Breast epithelium (tissue), 4 donors: ENCODE measurements around the gene ACOT12. TPM values are rescaled to one million over a fixed set of nuclear protein-coding genes. Genes with fewer than 3 reads are reported as not detected.
"Not testable (repeated sequence)": the region's sequence is repeated elsewhere in the genome, so short reads cannot be mapped to it uniquely, and the experiment has no call there.

Source experiments
- DNase-seq, 2 donors: peaks; one replicate each; pipeline ENCODE4 v3.0.0-alpha.2; 2019; ENCODE audit warnings: low spot score in 2 of 2
- H3K27ac ChIP-seq, 2 donors: fragments of 200-600 bp; sonication (generic) in 1 of 2; one replicate each; pipeline ENCODE4 v1.5.1; 2016 to 2019; ENCODE audit warnings: mild to moderate bottlenecking in 1 of 2
- H3K27me3 ChIP-seq, 2 donors: fragments of 200-600 bp; sonication (generic) in 1 of 2; one replicate each; pipeline versions ENCODE4 v1.5.1 to v1.6.0; 2017 to 2019; ENCODE audit warnings: control low read depth in 1 of 2, mild to moderate bottlenecking in 1 of 2
- H3K36me3 ChIP-seq: fragments of 200-600 bp; one replicate; pipeline ENCODE4 v1.5.1; 2019
- H3K4me1 ChIP-seq, 2 donors: fragments of 200-600 bp; sonication (generic); one replicate each; pipeline ENCODE4 v1.5.1; 2016 to 2019; ENCODE audit warnings: control low read depth in 1 of 2
- H3K4me3 ChIP-seq, 3 donors: fragments of 200-600 bp; sonication (generic); 1 replicate in 2 of 3; 2 replicates in 1 of 3; pipeline ENCODE4 v1.5.1; 2016 to 2019; ENCODE audit warnings: mild to moderate bottlenecking in 3 of 3, moderate library complexity in 2 of 3
- H3K9me3 ChIP-seq, 2 donors: fragments of 200-600 bp; sonication (generic) in 1 of 2; one replicate each; pipeline ENCODE4 v1.5.1; 2016 to 2019; ENCODE audit warnings: control low read depth in 1 of 2
- POLR2A ChIP-seq: fragments of 450-650 bp; IDR thresholded peaks from one replicate; pipeline ENCODE4 v1.6.1; 2016; ENCODE audit warnings: antibody characterized with exemption, mild to moderate bottlenecking, moderate library complexity
- POLR2AphosphoS5 ChIP-seq, 3 donors: sonication (generic); formaldehyde crosslinking; IDR thresholded peaks; one replicate each; pipeline ENCODE4 v1.6.1; 2017; ENCODE audit warnings: antibody characterized with exemption in 3 of 3
- intact Hi-C: fragments of 100-400 bp; cut with DNase I; formaldehyde crosslinking; loops from one replicate; pipeline ENCODE4 v1.15.1; 2023; ENCODE audit warnings: low total_unique reads
- total RNA-seq, 3 donors: library from RNA; depleted of rRNA; stranded (reverse); fragments of >200 nt; gene quantifications; one replicate each; pipeline ENCODE4 v1.1.0, GENCODE V29; 2016
- TF ChIP-seq, protein P1 (sequence below), 3 donors: fragments of 450-650 bp; IDR thresholded peaks; one replicate each; pipeline ENCODE4 v1.5.1; 2016 to 2017; ENCODE audit warnings: antibody characterized with exemption in 3 of 3, mild to moderate bottlenecking in 3 of 3, moderate library complexity in 3 of 3

ACOT12 gene
- total RNA-seq, 3 donors from 2014 or later = not detected

DNA sequence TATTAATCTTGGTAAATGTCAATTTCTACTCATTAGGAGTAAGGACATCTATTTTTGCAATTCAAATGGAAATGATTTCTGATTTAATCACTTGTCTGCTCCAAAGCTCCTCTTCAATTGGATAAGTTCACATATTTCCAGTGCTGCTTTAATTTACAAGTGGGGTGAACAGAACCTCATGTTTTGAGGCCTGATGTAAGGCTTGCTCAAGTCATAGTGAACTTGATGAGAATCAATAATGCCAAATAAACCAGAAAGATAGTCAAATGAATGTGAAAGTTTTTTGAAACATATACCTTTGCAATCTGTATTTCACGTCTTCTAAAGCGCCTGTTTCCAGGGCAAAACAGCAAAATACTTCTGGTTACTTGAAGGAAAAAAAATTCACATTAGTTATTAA lies 15.4 kb upstream of the ACOT12 start:
- Histone ChIP-seq H3K27ac (no peak overlapping the region), H3K4me1 (no peaks in the 10 kb centered on the region), H3K9me3 (no peaks in the 10 kb centered on the region), H3K4me3 (no peak overlapping the region), H3K36me3 (no peaks in the 10 kb centered on the region), H3K27me3 (no peaks in the 10 kb centered on the region)
- no peak for DNase-seq
- TF ChIP-seq, protein P1, sequence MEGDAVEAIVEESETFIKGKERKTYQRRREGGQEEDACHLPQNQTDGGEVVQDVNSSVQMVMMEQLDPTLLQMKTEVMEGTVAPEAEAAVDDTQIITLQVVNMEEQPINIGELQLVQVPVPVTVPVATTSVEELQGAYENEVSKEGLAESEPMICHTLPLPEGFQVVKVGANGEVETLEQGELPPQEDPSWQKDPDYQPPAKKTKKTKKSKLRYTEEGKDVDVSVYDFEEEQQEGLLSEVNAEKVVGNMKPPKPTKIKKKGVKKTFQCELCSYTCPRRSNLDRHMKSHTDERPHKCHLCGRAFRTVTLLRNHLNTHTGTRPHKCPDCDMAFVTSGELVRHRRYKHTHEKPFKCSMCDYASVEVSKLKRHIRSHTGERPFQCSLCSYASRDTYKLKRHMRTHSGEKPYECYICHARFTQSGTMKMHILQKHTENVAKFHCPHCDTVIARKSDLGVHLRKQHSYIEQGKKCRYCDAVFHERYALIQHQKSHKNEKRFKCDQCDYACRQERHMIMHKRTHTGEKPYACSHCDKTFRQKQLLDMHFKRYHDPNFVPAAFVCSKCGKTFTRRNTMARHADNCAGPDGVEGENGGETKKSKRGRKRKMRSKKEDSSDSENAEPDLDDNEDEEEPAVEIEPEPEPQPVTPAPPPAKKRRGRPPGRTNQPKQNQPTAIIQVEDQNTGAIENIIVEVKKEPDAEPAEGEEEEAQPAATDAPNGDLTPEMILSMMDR (IDR thresholded peaks at IDR 0.05) = no peak
- TF ChIP-seq POLR2AphosphoS5 (IDR thresholded peaks at IDR 0.05) = no peak
- no peak for TF ChIP-seq POLR2A
- intact Hi-C loops = no loop called here

DNA sequence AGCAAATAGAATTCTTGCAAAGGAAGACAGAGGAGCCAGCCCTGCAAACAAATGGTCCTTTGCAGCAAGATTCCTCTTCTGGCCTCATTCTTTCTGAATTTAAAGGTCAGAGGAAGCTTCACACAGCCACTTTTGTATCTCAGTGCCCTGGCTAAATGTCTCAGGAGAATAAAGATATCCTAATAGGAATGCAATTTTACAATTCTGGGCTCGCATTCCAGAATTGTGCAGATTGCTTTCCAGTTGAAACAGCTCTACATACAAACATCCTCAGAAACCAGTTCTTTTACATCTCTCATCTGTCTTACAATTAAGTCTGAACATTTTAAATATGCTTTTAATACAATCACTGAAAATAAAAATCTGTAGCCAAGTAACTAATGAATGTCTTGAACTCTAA lies 14.6 kb upstream of the ACOT12 start:
- Histone ChIP-seq H3K4me1 (no peaks in the 10 kb centered on the region), H3K27ac (no peak overlapping the region), H3K36me3 (no peaks in the 10 kb centered on the region), H3K9me3 (no peaks in the 10 kb centered on the region), H3K4me3 (no peak overlapping the region), H3K27me3 (no peaks in the 10 kb centered on the region)
- no peak for DNase-seq
- intact Hi-C loops = no loop called here
- TF ChIP-seq, protein P1 (IDR thresholded peaks at IDR 0.05) = no peak
- no peak for TF ChIP-seq POLR2AphosphoS5 (IDR thresholded peaks at IDR 0.05)
- TF ChIP-seq POLR2A = no peak

DNA sequence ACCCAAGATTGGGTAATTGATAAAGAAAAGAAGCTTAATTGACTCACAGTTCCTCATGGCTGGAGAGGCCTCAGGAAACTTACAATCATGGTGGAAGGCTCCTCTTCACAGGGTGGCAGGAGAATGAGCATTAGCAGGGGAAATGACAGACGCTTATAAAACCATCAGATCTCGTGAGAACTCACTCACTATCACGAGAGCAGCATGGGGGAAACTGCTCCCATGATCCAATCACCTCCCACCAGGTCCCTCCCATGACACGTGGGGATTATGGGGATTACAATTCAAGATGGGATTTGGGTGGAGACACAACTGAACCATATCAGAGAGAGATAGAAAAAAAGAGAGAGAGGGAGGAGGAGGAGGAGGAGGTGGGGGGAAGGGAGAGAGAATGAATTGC lies 13.9 kb upstream of the ACOT12 start:
- H3K4me1 ChIP-seq, H3K4me3 ChIP-seq, intact Hi-C loops, H3K27me3 ChIP-seq, H3K36me3 ChIP-seq, H3K27ac ChIP-seq, H3K9me3 ChIP-seq, DNase-seq: not testable (repeated sequence)

DNA sequence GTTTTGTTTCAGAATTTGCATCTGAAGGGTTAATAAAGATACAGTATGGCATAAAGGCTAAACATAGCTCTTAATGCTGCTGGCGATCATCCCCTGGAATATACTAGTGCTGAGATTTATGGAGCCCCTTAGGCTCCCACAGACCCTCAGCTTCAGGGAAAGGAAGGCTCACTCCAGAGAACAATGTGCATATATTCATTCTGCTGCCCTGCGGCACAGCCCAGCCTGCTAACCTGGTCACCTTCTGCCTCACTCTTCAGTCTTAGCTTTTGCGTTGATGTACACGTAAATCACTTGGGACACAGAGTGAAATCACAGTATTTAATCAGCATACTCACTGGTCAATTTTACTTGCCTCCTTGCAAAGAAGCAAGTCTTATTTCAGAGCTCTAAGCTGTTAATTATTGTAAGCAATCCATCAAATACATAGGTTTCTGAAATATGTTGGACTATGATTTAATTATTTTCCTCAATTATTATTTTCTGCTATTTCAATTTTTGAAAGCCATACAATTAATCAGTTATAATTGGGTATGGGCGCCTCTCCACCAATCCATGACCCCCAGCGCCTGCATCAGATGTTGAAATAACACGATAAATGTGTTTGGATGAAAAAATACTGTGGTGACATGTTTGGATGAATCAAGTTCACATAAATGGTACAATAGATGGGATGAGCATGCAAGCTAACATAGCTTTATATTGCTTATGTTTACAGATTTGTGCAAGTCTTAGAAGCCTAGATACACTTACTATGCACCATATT lies 11.4 kb upstream of the ACOT12 start:
- Histone ChIP-seq H3K27me3 (no peaks in the 10 kb centered on the region), H3K4me3 (no peak overlapping the region), H3K4me1 (no peaks in the 10 kb centered on the region), H3K36me3 (no peaks in the 10 kb centered on the region), H3K9me3 (no peaks in the 10 kb centered on the region), H3K27ac (no peak overlapping the region)
- no peak for DNase-seq
- no peak for TF ChIP-seq POLR2AphosphoS5 (IDR thresholded peaks at IDR 0.05)
- no peak for TF ChIP-seq POLR2A
- TF ChIP-seq, protein P1 (IDR thresholded peaks at IDR 0.05) = no peak
- intact Hi-C loops = no loop called here

DNA sequence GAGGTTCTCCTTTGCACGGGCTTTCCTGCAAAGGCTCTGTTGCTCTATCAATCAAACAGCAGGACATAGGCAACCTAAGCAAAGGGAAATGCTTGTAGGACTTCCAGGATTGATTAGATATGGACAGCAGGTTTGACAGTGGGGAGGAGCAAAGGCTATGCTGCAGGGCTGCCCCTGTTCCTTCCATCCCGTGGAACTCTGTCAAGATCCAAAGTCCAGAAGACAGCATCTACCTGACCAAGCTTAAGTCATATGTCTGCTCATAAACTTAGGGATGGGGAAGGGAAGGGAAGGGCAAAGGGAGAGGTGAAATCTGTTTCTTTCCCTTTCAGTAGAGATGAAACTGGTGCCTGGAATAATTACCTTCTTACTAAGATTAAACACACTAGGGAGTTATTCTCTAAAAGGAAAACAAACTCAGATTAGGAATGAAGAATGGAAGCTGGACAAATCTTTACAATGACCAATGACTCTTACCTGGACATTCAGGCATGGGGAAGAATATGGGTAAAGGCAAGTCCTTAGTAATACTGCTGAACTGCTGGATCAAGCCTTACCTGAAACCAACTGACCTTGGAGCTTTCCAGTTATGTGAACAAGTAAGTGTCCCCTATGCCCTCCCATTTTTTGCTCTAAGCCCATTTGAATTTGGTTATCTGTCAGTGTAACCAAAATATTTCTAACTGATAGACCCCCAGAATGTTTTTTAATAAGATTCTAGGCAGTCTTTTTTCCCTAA lies 8.4 kb upstream of the ACOT12 start:
- Histone ChIP-seq H3K27me3 (no peaks in the 10 kb centered on the region), H3K4me3 (no peak overlapping the region), H3K4me1 (no peaks in the 10 kb centered on the region), H3K9me3 (no peaks in the 10 kb centered on the region), H3K27ac (no peak overlapping the region), H3K36me3 (no peaks in the 10 kb centered on the region)
- DNase-seq = no peak
- no peak for TF ChIP-seq POLR2AphosphoS5 (IDR thresholded peaks at IDR 0.05)
- TF ChIP-seq, protein P1 (IDR thresholded peaks at IDR 0.05) = no peak
- TF ChIP-seq POLR2A = no peak
- intact Hi-C loops = no loop called here
